Measurements from ENCODE around the gene ING5.
A peak's percentile ranks its signal among the peaks of the same experiment; 100 is the strongest.

Gene ING5

DNA sequence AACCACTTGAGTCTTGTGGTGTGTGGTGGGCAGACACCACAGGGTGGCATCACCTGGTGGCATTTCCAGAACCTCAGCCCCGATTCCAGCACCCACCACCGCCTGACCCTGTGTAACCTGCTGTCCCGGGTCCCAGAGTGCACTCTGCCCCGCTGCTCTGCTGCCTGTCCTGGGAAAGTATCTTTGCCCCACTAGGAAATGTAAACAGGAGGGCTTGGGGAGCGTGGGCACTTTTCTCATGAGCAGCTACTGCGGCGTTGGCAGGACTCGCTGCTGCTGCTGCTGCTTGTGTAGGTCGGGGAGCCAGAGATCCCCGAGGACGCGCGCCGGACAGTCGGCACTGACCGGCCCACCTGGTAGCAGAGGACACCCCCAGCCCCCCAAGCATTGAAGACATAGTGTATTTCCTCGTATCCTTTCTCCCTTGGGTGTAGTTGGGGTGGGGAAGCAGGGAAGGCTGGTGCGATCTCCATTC, 28.6 kb upstream of the ING5 start:
- DNase-seq: no peak

- no peak for DNase-seq
These were observed 27.8 kb upstream of the ING5 start for GRCh38 chr2:241673797-241674725.

GRCh38 chr2:241675885-241676284, 26.0 kb upstream of the ING5 start:
- no peak for DNase-seq

- DNase-seq: no peak
These were observed 25.2 kb upstream of the ING5 start for GRCh38 chr2:241676665-241677064.

DNA sequence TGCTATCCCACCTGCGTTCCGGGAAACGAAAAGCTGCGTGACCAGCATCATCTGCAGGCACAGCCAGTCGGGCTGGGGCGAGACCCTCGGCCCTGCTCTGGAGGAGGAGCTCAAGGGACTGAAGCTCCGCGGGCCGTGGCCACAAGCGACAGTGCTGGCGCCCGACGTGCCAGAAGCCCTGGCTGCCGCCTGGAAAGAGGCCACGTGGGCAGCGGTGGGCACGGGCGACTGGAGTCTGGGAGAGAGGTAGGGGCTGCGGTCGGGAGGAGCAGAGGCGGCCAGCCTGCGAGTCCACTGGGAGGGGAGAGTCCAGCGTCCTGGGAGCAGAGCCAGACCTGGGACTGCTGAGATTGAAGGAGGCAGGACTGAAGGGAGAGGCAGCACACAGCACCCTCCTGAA, 24.4 kb upstream of the ING5 start:
- DNase-seq: no peak

DNA sequence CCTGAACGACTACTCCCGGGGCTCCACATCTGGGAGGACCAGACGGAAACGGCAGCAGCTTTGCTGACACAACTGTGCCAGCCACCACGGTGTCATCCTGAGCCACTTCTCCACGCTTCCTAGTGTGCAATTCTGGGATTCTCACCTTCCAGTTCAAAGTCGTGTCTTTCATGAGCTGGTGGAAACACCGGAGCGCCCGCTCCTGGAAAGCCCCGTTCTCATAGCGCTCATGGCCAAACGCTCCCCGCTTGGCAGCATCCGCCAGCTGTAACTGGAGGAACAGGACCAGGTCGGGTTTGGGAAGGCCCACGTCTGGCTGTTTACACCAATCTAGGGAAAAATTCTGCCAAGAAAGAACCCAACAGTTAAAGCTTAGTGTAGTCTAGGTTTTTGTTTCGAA, 23.5 kb upstream of the ING5 start:
- no peak for DNase-seq

DNA sequence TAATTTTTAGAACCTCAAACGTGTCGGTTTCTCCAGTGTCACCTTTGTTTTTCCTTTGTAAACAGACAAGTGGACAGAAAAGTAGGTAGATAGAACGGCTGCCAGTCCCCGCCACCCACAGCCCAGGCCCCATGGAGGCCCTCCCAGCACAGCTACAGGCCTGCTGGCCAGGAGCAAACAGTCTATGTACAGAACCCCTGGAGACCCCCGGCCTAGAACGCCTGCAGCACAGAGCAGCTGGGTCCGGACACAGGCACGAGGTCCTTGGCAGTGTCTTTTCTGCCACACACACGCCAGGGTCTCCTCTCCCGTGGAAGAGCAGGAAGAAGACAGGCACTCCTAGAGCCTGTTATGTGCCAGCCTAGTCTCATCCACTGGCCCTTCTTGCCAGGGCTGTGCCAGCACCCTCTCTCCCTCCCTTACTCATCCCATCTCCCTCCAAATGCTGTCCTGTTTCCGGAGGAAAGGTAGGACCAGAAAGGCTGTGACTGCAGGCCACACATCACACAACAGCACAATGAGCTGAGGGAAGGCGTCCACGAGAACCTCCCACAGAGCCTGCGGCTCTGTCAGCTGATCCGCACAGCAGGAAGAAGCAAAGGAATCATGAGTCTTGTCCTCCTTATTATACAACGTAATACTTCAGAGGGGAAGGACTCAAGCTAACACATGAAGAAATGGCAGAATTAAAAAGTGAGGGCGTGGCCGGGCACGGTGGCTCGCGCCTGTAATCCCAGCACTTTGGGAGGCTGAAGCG, 22.9 kb upstream of the ING5 start:
- no peak for DNase-seq

- no peak for DNase-seq
These were observed 21.8 kb upstream of the ING5 start for GRCh38 chr2:241680044-241680443.

GRCh38 chr2:241680827-241681599, 20.8 kb upstream of the ING5 start:
- no peak for DNase-seq

DNA sequence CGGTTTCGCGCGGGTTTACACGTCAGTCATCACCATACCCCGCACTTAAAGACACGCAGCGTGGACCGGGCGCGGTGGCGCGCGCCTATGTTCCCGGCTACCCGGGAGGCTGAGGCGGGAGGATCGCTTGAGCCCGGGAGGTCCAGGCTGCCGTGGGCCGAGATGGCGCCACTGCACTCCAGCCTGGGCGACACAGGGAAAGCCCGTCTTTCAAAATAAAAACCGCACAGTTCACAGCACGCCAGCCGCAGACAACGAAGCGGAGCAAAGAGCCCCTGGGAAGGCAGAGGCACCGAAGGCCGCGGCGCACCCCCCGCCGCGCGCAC, 15.6 kb upstream of the ING5 start:
- DNase-seq: no peak

GRCh38 chr2:241686650-241687425, 15.0 kb upstream of the ING5 start, which contains the start of gene DTYMK:
DTYMK (minus strand) TSS chr2:241686815; CDS start chr2:241686783, 32 bp downstream.
- peak; percentile 94 to 96 for DNase-seq

DNA sequence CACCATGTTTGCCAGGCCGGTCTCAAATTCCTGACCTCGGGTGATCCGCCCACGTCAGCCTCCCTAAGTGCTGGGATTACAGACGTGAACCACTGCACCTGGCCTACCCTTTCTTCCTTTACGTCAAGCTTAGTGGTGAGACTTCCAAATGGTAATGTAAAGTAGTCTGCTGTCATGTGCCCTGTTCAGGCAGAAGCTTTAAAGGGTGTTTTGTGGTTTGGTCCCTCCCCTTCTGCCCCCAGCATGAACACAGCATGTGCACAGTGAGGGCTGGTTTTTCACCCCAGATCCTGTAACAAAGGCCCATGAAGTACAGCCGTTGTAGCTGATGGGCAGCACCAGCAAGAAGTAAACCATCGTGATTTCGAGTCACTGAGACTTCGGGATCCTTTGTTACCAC, 12.5 kb upstream of the ING5 start:
- DNase-seq: no peak

DNA sequence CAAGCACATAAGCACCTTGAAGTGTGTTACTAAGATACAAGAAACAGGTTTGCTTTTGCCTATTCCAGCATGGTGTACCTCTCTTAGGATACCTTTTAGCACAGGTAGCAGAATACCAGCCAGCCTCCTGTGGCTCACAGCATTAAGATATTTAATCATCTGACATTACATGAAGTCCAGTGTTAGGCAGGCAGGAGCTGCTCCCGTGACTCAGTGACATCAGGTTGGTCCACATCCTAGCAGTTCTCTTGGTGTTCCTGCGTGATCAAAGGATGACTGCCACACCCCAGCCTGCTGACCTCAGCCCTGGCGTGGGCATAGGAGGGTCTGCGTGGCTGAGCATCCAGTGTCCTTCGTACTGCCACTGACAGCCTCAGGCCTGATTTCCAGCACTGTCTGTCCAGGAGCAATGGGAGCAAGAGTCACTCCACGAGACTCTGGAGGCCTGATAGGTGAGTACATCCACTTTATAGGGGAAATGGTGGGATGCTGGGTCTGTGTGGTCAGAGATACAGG, 11.6 kb upstream of the ING5 start:
- DNase-seq: no peak

DNA sequence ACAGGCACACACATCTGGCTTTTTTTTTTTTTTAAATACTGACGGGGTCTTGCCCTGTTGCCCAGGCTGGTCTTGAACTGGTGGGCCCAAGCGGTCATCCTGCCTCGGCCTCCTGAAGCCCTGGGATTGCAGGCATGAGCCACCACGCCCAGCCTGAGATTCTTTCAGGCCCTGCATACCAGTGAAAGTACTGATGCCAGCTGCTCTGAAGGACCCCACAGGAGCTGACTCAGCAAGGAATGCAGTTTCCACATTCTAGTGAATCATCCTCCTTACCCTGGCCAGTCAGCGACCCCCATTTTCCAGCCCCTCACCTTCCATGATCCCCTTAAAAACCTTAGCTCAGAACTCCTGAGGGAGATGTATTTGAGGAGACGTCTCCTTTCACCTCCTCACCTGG, 9.4 kb upstream of the ING5 start:
- no peak for DNase-seq

- no peak for DNase-seq
These were observed 6.2 kb upstream of the ING5 start for GRCh38 chr2:241695651-241696050.

- no peak for DNase-seq
These were observed 765 bp upstream of the ING5 start for GRCh38 chr2:241701149-241701398.

DNA sequence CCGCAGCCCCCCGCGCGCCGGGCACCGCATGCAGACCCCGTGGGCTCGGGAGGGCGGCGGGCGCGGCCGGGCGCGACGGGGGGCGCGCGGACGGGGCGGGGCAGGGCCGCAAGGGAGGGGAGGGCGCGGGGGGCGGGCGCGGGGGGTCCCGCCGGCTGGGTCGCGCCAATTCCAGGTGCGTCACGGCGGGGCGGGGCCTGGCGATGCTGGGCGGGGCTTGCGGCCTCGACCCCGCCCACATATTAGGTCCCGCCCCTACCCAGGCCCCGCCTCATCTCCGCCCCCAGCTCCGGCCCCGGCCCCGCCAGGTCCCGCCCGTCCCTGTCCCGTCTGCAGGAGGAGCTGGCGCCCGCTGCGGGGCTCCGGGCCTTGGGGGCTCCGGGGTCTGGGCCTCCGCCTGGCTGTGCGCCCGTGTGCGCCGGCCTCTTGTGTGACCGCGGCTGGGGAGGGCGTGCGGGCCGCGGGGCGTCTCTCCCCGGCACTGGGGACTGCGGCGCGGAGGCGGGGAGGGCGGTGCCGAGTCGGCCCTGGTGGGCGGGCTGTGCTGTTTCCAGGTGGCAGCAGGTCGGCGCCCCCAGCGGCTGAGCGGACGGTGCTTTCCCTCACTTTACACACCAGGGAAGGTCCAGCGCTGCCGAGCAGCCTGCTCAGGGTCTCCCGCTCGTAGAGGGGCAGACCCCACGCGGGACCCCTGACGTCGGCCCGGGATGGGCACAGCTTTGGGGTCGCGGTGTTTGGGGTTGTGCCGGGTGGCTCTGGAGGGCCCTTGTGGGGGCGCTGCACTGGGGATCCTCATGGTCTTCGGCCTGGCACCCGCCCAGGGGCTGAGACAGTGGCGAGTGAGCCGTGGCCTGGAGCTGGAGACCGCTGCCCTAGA, 554 bp downstream of the ING5 start:
- peak; percentile 89 to 90 for DNase-seq

GRCh38 chr2:241703032-241703604, 1.3 kb downstream of the ING5 start:
- no peak for DNase-seq

- no peak for DNase-seq
These were observed 4.7 kb downstream of the ING5 start for GRCh38 chr2:241706537-241706936.

DNA sequence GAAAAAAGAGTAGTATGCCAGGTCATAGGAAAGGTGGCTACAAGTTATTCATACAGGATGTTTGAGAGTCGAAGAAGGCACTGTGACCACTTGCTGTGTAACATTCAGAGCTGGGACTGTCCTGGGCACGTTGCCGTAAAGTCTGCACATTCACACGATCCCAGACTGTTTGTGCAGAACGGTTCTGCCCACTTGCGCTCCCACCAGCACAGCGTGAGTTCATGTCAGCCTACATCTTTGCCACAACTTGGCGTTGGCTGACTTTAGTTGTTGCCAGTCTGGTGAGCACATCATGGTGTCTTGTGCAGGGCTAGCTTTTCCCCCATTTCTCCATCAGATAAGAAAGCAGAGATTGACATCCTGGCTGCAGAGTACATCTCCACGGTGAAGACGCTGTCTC, 7.0 kb downstream of the ING5 start:
- DNase-seq: no peak

DNA sequence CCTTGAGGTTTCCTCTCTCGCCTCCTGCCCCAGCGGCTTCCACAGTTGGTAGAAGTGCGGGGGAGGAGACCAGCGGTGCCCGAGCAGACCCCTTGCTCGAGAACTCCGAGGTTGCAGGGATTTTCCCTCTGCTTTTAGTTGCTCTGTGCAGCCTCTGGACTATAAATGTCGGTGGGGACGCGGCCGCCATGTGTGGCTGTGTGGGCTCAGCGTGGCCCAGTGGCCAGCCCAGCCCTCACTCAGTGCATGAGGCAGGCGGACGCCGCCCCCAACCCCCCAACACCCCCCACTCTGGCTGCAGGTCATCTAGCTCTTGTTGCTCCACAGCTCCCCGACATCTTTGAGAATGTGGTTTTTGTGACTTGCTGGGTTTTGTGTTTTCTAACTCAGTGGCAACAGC, 17.3 kb downstream of the ING5 start:
- DNase-seq: no peak

Measured in CD4-positive, alpha-beta T cell treated with Interleukin-4 for 1 hour (primary cell).